ENCODE results near the gene OLA1. TPM values are rescaled to one million over a fixed set of nuclear protein-coding genes. Genes with fewer than 3 reads are reported as not detected.

The OLA1 gene
- total RNA-seq, 1 experiment from 2014 or later: 232 TPM

GRCh38 chr2:174240097-174240496, 8.2 kb downstream of the OLA1 start:
- Histone ChIP-seq H3K27me3 (no peaks in the 10 kb centered on the region), H3K4me3 (no peak overlapping the region), H3K36me3 (peaks cover 53% of the 10 kb centered on the region), H3K9me3 (no peaks in the 10 kb centered on the region)
- no peak for DNase-seq

- Histone ChIP-seq H3K9me3 (no peaks in the 10 kb centered on the region), H3K36me3 (peaks cover 38% of the 10 kb centered on the region), H3K27me3 (no peaks in the 10 kb centered on the region), H3K4me3 (no peak overlapping the region)
- DNase-seq: no peak
These were observed 11.9 kb downstream of the OLA1 start for GRCh38 chr2:174236429-174236828.

GRCh38 chr2:174235680-174236079, 12.7 kb downstream of the OLA1 start:
- H3K36me3 ChIP-seq: peaks cover 39% of the 10 kb centered on the region
- H3K4me3 ChIP-seq: no peak overlapping the region
- H3K27me3 ChIP-seq: no peaks in the 10 kb centered on the region
- no peaks in the 10 kb centered on the region for H3K9me3 ChIP-seq
- DNase-seq: no peak

GRCh38 chr2:174233771-174234275, 14.5 kb downstream of the OLA1 start:
- Histone ChIP-seq H3K27me3 (no peaks in the 10 kb centered on the region), H3K36me3 (peaks cover 47% of the 10 kb centered on the region), H3K9me3 (no peaks in the 10 kb centered on the region), H3K4me3 (no peak overlapping the region)
- no peak for DNase-seq

GRCh38 chr2:174227748-174228147, 20.6 kb downstream of the OLA1 start:
- Histone ChIP-seq H3K27me3 (no peaks in the 10 kb centered on the region), H3K36me3 (peaks cover 58% of the 10 kb centered on the region), H3K4me3 (no peak overlapping the region), H3K9me3 (no peaks in the 10 kb centered on the region)
- DNase-seq: no peak

- DNase-seq: no peak
- Histone ChIP-seq H3K27me3 (no peaks in the 10 kb centered on the region), H3K36me3 (peaks cover 64% of the 10 kb centered on the region)
These were observed 23.6 kb downstream of the OLA1 start for GRCh38 chr2:174224665-174225288.

GRCh38 chr2:174224125-174224524, 24.2 kb downstream of the OLA1 start:
- H3K27me3 ChIP-seq: no peaks in the 10 kb centered on the region
- no peak overlapping the region for H3K4me3 ChIP-seq
- no peak for DNase-seq
- peaks cover 57% of the 10 kb centered on the region for H3K36me3 ChIP-seq
- H3K9me3 ChIP-seq: no peaks in the 10 kb centered on the region

More at GRCh38 chr2:174224665-174225288, 23.6 kb downstream of the OLA1 start:
- H3K9me3 ChIP-seq: no peaks in the 10 kb centered on the region
- no peak overlapping the region for H3K4me3 ChIP-seq

- H3K4me3 ChIP-seq: no peak overlapping the region
- no peaks in the 10 kb centered on the region for H3K9me3 ChIP-seq
- H3K36me3 ChIP-seq: peaks cover 50% of the 10 kb centered on the region
- no peaks in the 10 kb centered on the region for H3K27me3 ChIP-seq
- no peak for DNase-seq
These were observed 24.9 kb downstream of the OLA1 start for GRCh38 chr2:174223388-174223787.

- DNase-seq: no peak
- Histone ChIP-seq H3K4me3 (no peak overlapping the region), H3K36me3 (peaks cover 39% of the 10 kb centered on the region), H3K27me3 (no peaks in the 10 kb centered on the region), H3K9me3 (no peaks in the 10 kb centered on the region)
These were observed 26.2 kb downstream of the OLA1 start for GRCh38 chr2:174222154-174222553.

- Histone ChIP-seq H3K27me3 (no peaks in the 10 kb centered on the region), H3K9me3 (no peaks in the 10 kb centered on the region), H3K36me3 (peaks cover 23% of the 10 kb centered on the region), H3K4me3 (no peak overlapping the region)
- DNase-seq: no peak
These were observed 29.0 kb downstream of the OLA1 start for GRCh38 chr2:174219321-174219720.

GRCh38 chr2:174218773-174219172, 29.6 kb downstream of the OLA1 start:
- no peaks in the 10 kb centered on the region for H3K27me3 ChIP-seq
- H3K4me3 ChIP-seq: no peak overlapping the region
- peaks cover 22% of the 10 kb centered on the region for H3K36me3 ChIP-seq
- no peak for DNase-seq
- no peaks in the 10 kb centered on the region for H3K9me3 ChIP-seq

GRCh38 chr2:174217869-174218268, 30.5 kb downstream of the OLA1 start:
- Histone ChIP-seq H3K27me3 (no peaks in the 10 kb centered on the region), H3K4me3 (no peak overlapping the region), H3K36me3 (peaks cover 17% of the 10 kb centered on the region), H3K9me3 (no peaks in the 10 kb centered on the region)
- DNase-seq: no peak

GRCh38 chr2:174211954-174212353, 36.4 kb downstream of the OLA1 start:
- Histone ChIP-seq H3K36me3 (no peaks in the 10 kb centered on the region; the same call in 1 of the 2 replicates), H3K4me3 (no peak overlapping the region), H3K9me3 (no peaks in the 10 kb centered on the region), H3K27me3 (no peaks in the 10 kb centered on the region)
- no peak for DNase-seq

- Histone ChIP-seq H3K36me3 (no peaks in the 10 kb centered on the region; the same call in 1 of the 2 replicates), H3K27me3 (no peaks in the 10 kb centered on the region), H3K9me3 (no peaks in the 10 kb centered on the region), H3K4me3 (no peak overlapping the region)
- DNase-seq: no peak
These were observed 37.5 kb downstream of the OLA1 start for GRCh38 chr2:174210862-174211261.

- no peaks in the 10 kb centered on the region; the same call in 1 of the 2 replicates for H3K36me3 ChIP-seq
- H3K27me3 ChIP-seq: no peaks in the 10 kb centered on the region
- H3K4me3 ChIP-seq: no peak overlapping the region
- DNase-seq: no peak
- no peaks in the 10 kb centered on the region for H3K9me3 ChIP-seq
These were observed 39.0 kb downstream of the OLA1 start for GRCh38 chr2:174209325-174209724.

GRCh38 chr2:174208026-174208425, 40.3 kb downstream of the OLA1 start:
- Histone ChIP-seq H3K36me3 (no peaks in the 10 kb centered on the region; the same call in 1 of the 2 replicates), H3K9me3 (no peaks in the 10 kb centered on the region), H3K4me3 (no peak overlapping the region), H3K27me3 (no peaks in the 10 kb centered on the region)
- no peak for DNase-seq

- no peak overlapping the region for H3K4me3 ChIP-seq
- no peaks in the 10 kb centered on the region; the same call in 1 of the 2 replicates for H3K36me3 ChIP-seq
- no peak for DNase-seq
- no peaks in the 10 kb centered on the region for H3K9me3 ChIP-seq
- H3K27me3 ChIP-seq: no peaks in the 10 kb centered on the region
These were observed 42.8 kb downstream of the OLA1 start for GRCh38 chr2:174205562-174205961.

- Histone ChIP-seq H3K36me3 (no peaks in the 10 kb centered on the region; the same call in 1 of the 2 replicates), H3K27me3 (no peaks in the 10 kb centered on the region), H3K4me3 (no peak overlapping the region), H3K9me3 (no peaks in the 10 kb centered on the region)
- no peak for DNase-seq
These were observed 46.1 kb downstream of the OLA1 start for GRCh38 chr2:174202188-174202587.

Measured in MG63 (cell line).